GM21619 (cell line): ENCODE data around the gene SPACA7.
"Not testable (repeated sequence)": the region's sequence is repeated elsewhere in the genome, so short reads cannot be mapped to it uniquely, and the experiment has no call there.

Experiments
- ATAC-seq: cut with Tn5 transposase; IDR thresholded peaks from one replicate; pipeline ENCODE4 v1.9.1; 2021; ENCODE audit not compliant: unreplicated experiment

SPACA7 gene

GRCh38 chr13:112416647-112417046 is 40.5 kb downstream of the SPACA7 start:
- no peak for ATAC-seq

GRCh38 chr13:112417079-112417478 is 40.9 kb downstream of the SPACA7 start:
- ATAC-seq: no peak

GRCh38 chr13:112424098-112424497 is 47.9 kb downstream of the SPACA7 start:
- ATAC-seq: no peak

- no peak for ATAC-seq
Observed at GRCh38 chr13:112428704-112429103, 52.5 kb downstream of the SPACA7 start.

GRCh38 chr13:112431734-112432133 is 55.6 kb downstream of the SPACA7 start:
- no peak for ATAC-seq

GRCh38 chr13:112432734-112433133 is 56.6 kb downstream of the SPACA7 start:
- not testable (repeated sequence) for ATAC-seq

- ATAC-seq: not testable (repeated sequence)
Observed at GRCh38 chr13:112433517-112433916, 57.4 kb downstream of the SPACA7 start.

GRCh38 chr13:112434032-112434431 is 57.9 kb downstream of the SPACA7 start:
- no peak for ATAC-seq

GRCh38 chr13:112434937-112435523 is 58.9 kb downstream of the SPACA7 start:
- ATAC-seq: no peak

GRCh38 chr13:112435973-112436372 is 59.8 kb downstream of the SPACA7 start:
- no peak for ATAC-seq

- ATAC-seq: no peak
Observed at GRCh38 chr13:112438094-112438493, 61.9 kb downstream of the SPACA7 start.

- ATAC-seq: no peak
Observed at GRCh38 chr13:112438515-112438914, 62.4 kb downstream of the SPACA7 start.

- no peak for ATAC-seq
Observed at GRCh38 chr13:112441226-112441625, 65.1 kb downstream of the SPACA7 start.

GRCh38 chr13:112441779-112442310 is 65.7 kb downstream of the SPACA7 start:
- no peak for ATAC-seq

GRCh38 chr13:112442483-112443090 is 66.4 kb downstream of the SPACA7 start:
- ATAC-seq: no peak

GRCh38 chr13:112443191-112443994 is 67.2 kb downstream of the SPACA7 start:
- no peak for ATAC-seq

GRCh38 chr13:112443995-112444311 is 67.8 kb downstream of the SPACA7 start:
- peak; percentile 83 for ATAC-seq

- ATAC-seq: no peak
Observed at GRCh38 chr13:112444416-112445399, 68.6 kb downstream of the SPACA7 start.

- no peak for ATAC-seq
Observed at GRCh38 chr13:112445411-112446271, 69.5 kb downstream of the SPACA7 start.

GRCh38 chr13:112446347-112446861 is 70.2 kb downstream of the SPACA7 start:
- ATAC-seq: no peak
